PC-3 (cell line): ENCODE measurements around the gene FRA10AC1. TPM values are rescaled to one million over a fixed set of nuclear protein-coding genes. Genes with fewer than 3 reads are reported as not detected.

Source experiments
- total RNA-seq: library from RNA; depleted of rRNA; stranded (reverse); fragments of >200 nt; gene quantifications from 2 replicates; pipeline ENCODE4 v1.2.3, GENCODE V29; 2014; rRNA removed

FRA10AC1 gene
- total RNA-seq, 1 experiment from 2014 or later = 3.8 TPM

Other genes starting within 250 kb of the FRA10AC1 start
- gene MYOF, start 220.3 kb downstream of the FRA10AC1 start, total RNA-seq = 174 and 189 TPM in 2 replicates
- gene CEP55, start 206.0 kb downstream of the FRA10AC1 start, total RNA-seq = 62.6 and 63.6 TPM in 2 replicates
- 1.5 TPM in 2 replicates for gene FFAR4, start 135.9 kb downstream of the FRA10AC1 start, total RNA-seq
- gene RBP4, start 101.4 kb downstream of the FRA10AC1 start, total RNA-seq = 4.4 and 8.5 TPM in 2 replicates
- not detected in 2 replicates for gene PDE6C, start 90.1 kb downstream of the FRA10AC1 start, total RNA-seq
- not detected in 2 replicates for gene LGI1, start 55.3 kb upstream of the FRA10AC1 start, total RNA-seq
- gene SLC35G1, start 191.4 kb upstream of the FRA10AC1 start, total RNA-seq = 4.1 and 6.9 TPM in 2 replicates